Stimulated activated effector memory CD8-positive, alpha-beta T cell treated with anti-CD3 and anti-CD28 coated beads, Interleukin-12 subunit alpha, Interleukin-12 subunit beta, amount 100 ng/mL, for 72 hours (primary cell): ENCODE results near the gene CCDC180.
"Not testable (repeated sequence)": the region's sequence is repeated elsewhere in the genome, so short reads cannot be mapped to it uniquely, and the experiment has no call there.

ENCODE experiments used
- ATAC-seq: fragments of 150-1000 bp; cut with Tn5 transposase; 2 replicates; pipeline ENCODE4 v1.10.0; 2021
- DNase-seq, 2 donors: peaks; one replicate each; pipeline ENCODE4 v3.0.0; 2021 to 2022; ENCODE audit warnings: low spot score in 2 of 2
- H3K27ac Mint-ChIP-seq: one replicate; pipeline ENCODE4 v1.8.0; 2022; ENCODE audit warnings: mild to moderate bottlenecking, mixed read lengths
- H3K36me3 Mint-ChIP-seq: one replicate; pipeline ENCODE4 v1.8.0; 2022; ENCODE audit warnings: mild to moderate bottlenecking, mixed read lengths
- H3K4me1 Mint-ChIP-seq: one replicate; pipeline ENCODE4 v1.8.0; 2022; ENCODE audit warnings: mixed read lengths
- H3K4me3 Mint-ChIP-seq: one replicate; pipeline ENCODE4 v1.8.0; 2022; ENCODE audit warnings: mild to moderate bottlenecking, mixed read lengths
- H3K9me3 Mint-ChIP-seq: one replicate; pipeline ENCODE4 v1.8.0; 2022; ENCODE audit warnings: mixed read lengths

Gene CCDC180

GRCh38 chr9:97320080-97320642, 12.7 kb downstream of the CCDC180 start:
- DNase-seq = no peak
- peaks cover 6% of the 10 kb centered on the region for H3K4me1 Mint-ChIP-seq
- no peaks in the 10 kb centered on the region for H3K9me3 Mint-ChIP-seq
- no peak overlapping the region for H3K27ac Mint-ChIP-seq
- H3K36me3 Mint-ChIP-seq = no peaks in the 10 kb centered on the region
- H3K4me3 Mint-ChIP-seq = no peak overlapping the region
- ATAC-seq = no peak

DNA sequence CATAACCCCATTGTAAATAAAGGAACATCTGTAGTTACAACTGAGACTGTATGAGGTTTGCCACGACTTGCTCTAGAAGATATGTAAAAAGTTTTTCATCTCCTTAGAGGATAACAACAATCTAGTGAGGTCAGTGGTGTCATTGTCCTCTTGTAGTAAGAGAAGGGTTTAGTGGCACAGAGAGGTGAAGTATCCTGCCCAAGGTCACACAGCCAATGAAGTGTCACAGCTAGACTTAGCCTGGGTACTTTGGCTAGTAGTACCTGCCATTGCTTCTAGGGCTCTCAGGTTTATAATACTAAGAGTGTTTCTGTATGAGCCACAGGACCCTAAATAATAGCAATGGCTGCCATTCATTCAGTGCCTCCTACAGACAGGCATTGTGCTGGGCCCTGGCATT, 13.8 kb downstream of the CCDC180 start:
- Mint-ChIP-seq H3K36me3 (no peaks in the 10 kb centered on the region), H3K4me1 (peaks cover 6% of the 10 kb centered on the region), H3K4me3 (no peak overlapping the region), H3K27ac (peak overlapping the region; percentile 13), H3K9me3 (no peaks in the 10 kb centered on the region)
- DNase-seq (no peak), ATAC-seq (no peak)

GRCh38 chr9:97321691-97322090, 14.2 kb downstream of the CCDC180 start:
- ATAC-seq = no peak
- Mint-ChIP-seq H3K9me3 (no peaks in the 10 kb centered on the region), H3K36me3 (no peaks in the 10 kb centered on the region), H3K4me1 (peaks cover 6% of the 10 kb centered on the region), H3K27ac (peak overlapping the region; percentile 13), H3K4me3 (no peak overlapping the region)
- no peak for DNase-seq

- no peak overlapping the region for H3K27ac Mint-ChIP-seq
- no peaks in the 10 kb centered on the region for H3K36me3 Mint-ChIP-seq
- no peaks in the 10 kb centered on the region for H3K9me3 Mint-ChIP-seq
- no peak overlapping the region for H3K4me3 Mint-ChIP-seq
- peaks cover 6% of the 10 kb centered on the region for H3K4me1 Mint-ChIP-seq
- DNase-seq (no peak), ATAC-seq (no peak)
Observed at GRCh38 chr9:97322105-97322504, 14.6 kb downstream of the CCDC180 start.

DNA sequence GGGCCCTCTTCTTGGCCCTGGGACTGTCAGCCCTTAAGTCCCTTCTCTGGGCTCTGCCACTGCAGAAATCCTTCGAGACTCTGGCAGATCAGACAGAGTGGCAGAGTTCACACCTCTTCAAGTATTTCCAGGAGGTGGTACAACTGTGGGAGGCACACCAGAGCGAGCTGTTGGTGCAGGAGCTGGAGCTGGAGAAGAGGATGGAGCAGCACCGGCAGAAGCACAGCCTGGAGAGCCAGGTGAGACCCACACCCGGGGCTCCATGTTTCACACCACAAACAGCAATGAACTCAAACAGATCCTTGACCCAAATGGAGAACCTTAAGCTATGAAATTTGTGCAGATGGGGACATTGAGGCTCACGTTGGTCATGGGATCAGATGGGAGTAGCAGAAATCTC, 17.5 kb downstream of the CCDC180 start:
- Mint-ChIP-seq H3K27ac (no peak overlapping the region), H3K36me3 (no peaks in the 10 kb centered on the region), H3K9me3 (no peaks in the 10 kb centered on the region), H3K4me3 (no peak overlapping the region), H3K4me1 (no peaks in the 10 kb centered on the region)
- no peak for ATAC-seq
- peak in 1 of 2 donors; percentile 12 for DNase-seq

DNA sequence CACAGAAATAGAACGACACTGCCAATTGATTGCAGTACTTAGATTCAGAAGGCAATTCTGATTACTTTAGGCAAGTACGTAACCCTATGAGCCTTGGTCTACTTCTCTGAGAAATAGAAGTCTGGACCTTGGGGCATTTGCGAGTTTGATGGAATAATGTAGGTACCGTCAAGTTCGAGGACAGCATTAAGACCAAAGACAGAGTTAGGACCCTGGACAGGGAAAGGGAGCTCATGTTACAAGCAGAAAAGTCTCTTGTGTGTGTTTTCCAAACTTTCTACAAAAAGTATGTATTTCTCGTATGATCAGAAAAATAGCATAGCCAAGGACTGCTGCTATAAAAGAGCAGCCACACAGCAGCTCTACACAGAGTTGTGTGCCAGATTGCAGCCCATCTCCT, 20.1 kb downstream of the CCDC180 start:
- no peaks in the 10 kb centered on the region for H3K9me3 Mint-ChIP-seq
- DNase-seq (no peak), ATAC-seq (no peak)
- no peaks in the 10 kb centered on the region for H3K4me1 Mint-ChIP-seq
- H3K27ac Mint-ChIP-seq = no peak overlapping the region
- no peak overlapping the region for H3K4me3 Mint-ChIP-seq
- H3K36me3 Mint-ChIP-seq = no peaks in the 10 kb centered on the region

- DNase-seq = no peak
- Mint-ChIP-seq H3K27ac (no peak overlapping the region), H3K4me1 (peaks cover 2% of the 10 kb centered on the region), H3K36me3 (no peaks in the 10 kb centered on the region), H3K4me3 (no peak overlapping the region), H3K9me3 (peaks cover 1% of the 10 kb centered on the region)
- ATAC-seq = no peak
Observed at GRCh38 chr9:97332993-97333392, 25.5 kb downstream of the CCDC180 start.

DNA sequence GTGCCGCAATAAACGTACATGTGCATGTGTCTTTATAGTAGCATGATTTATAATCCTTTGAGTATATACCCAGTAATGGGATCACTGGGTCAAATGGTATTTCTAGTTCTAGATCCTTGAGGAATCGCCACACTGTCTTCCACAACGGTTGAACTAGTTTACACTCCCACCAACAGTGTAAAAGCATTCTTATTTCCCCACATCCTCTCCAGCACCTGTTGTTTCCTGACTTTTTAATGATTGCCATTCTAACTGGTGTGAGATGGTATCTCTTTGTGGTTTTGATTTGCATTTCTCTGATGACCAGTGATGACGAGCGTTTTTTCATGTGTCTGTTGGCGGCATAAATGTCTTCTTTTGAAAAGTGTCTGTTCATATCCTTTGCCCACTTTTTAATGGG, 28.2 kb downstream of the CCDC180 start:
- not testable (repeated sequence) for H3K27ac Mint-ChIP-seq, H3K36me3 Mint-ChIP-seq, H3K9me3 Mint-ChIP-seq, ATAC-seq, DNase-seq, H3K4me1 Mint-ChIP-seq, H3K4me3 Mint-ChIP-seq

- Mint-ChIP-seq H3K27ac (peak overlapping the region; percentile 60), H3K9me3 (no peaks in the 10 kb centered on the region), H3K36me3 (no peaks in the 10 kb centered on the region), H3K4me3 (no peak overlapping the region), H3K4me1 (no peaks in the 10 kb centered on the region)
- DNase-seq = peak in 1 of 2 donors; percentile 34
- no peak for ATAC-seq
Observed at GRCh38 chr9:97348871-97349270, 41.4 kb downstream of the CCDC180 start.

DNA sequence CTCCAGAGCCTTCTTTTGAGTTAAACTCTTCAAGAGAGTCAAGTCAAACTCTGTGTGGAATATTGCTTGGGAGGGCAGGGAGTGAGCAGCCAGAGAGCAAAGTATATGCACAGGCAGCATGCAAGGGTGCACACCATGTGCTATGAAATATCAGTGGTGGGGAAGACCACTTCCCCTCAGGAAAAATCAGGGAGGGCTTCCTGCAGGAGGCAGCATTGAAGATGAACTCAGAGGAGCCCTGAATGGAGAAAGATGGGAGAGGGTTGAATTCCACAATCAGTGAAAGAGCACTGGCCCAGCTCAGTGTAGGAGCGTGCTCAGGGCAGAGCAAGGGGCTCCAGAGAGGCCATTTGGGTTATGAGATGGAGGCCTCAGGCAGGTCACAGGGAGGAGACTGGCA, 41.9 kb downstream of the CCDC180 start:
- ATAC-seq = no peak
- Mint-ChIP-seq H3K9me3 (no peaks in the 10 kb centered on the region), H3K36me3 (no peaks in the 10 kb centered on the region), H3K4me3 (no peak overlapping the region), H3K4me1 (no peaks in the 10 kb centered on the region), H3K27ac (peak overlapping the region; percentile 60)
- no peak for DNase-seq

DNA sequence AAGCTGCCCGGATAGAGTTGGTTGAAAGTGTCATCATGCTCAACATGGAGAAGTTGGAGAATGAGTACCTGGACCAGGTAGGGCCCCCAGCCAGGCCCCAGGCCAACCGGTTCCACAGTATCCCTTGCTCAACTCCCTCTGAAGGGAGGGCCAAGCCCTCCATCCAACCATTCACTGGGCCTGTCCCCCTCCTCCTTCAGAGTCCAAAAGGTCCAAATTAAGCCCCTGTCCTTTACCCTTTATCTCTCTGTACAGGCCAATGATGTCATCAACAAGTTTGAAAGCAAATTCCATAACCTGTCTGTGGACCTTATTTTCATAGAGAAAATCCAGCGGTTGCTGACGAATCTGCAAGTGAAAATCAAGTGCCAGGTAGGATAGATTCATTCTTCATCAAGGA, 47.2 kb downstream of the CCDC180 start:
- H3K9me3 Mint-ChIP-seq = no peaks in the 10 kb centered on the region
- H3K4me1 Mint-ChIP-seq = no peaks in the 10 kb centered on the region
- no peaks in the 10 kb centered on the region for H3K36me3 Mint-ChIP-seq
- no peak overlapping the region for H3K4me3 Mint-ChIP-seq
- ATAC-seq (no peak), DNase-seq (peak in 1 of 2 donors; percentile 30)
- no peak overlapping the region for H3K27ac Mint-ChIP-seq

- Mint-ChIP-seq H3K4me1 (no peaks in the 10 kb centered on the region), H3K9me3 (no peaks in the 10 kb centered on the region), H3K36me3 (no peaks in the 10 kb centered on the region), H3K27ac (no peak overlapping the region), H3K4me3 (no peak overlapping the region)
- ATAC-seq (no peak), DNase-seq (no peak)
Observed at GRCh38 chr9:97357056-97357455, 49.6 kb downstream of the CCDC180 start.
